PC-9 (cell line): ENCODE results near the gene MYO5B. TPM values are rescaled to one million over a fixed set of nuclear protein-coding genes. Genes with fewer than 3 reads are reported as not detected.

Experiments
- BruUV-seq: library from RNA; stranded (reverse); fragments of 400-500 nt; replicated peaks from 2 replicates; lab custom pipeline; 2021; lab: Mats Ljungman, UMichigan
- CTCF ChIA-PET: fragments of 300-600 bp; sonication (Branson Sonifier 250); formaldehyde crosslinking; loops from one replicate; lab custom pipeline; 2022; ENCODE audit warnings: antibody characterized with exemption; lab: Charles Lee
- POLR2A ChIA-PET: fragments of 300-600 bp; sonication (Branson Sonifier 250); formaldehyde crosslinking; loops from one replicate; lab custom pipeline; 2022; ENCODE audit warnings: antibody characterized with exemption; ENCODE audit not compliant: unreplicated experiment; lab: Charles Lee
- DNase-seq, 2 experiments: peaks; one replicate each; pipeline versions ENCODE4 v3.0.0 to v3.0.0-alpha.2; 2015 to 2022; ENCODE audit warnings: mixed read lengths in 1 of 2
- H2AFZ ChIP-seq: fragments of 200-600 bp; sonication (generic); 2 replicates; pipeline ENCODE4 v1.8.1; 2017; ENCODE audit warnings: antibody characterized with exemption
- H3F3A ChIP-seq: fragments of 200-600 bp; sonication (generic); 2 replicates; pipeline ENCODE4 v1.8.1; 2017; ENCODE audit warnings: antibody characterized with exemption, mild to moderate bottlenecking, low read depth; ENCODE audit not compliant: insufficient read depth
- H3K27ac ChIP-seq: fragments of 200-600 bp; sonication (generic); 2 replicates; pipeline ENCODE4 v1.6.1; 2016; ENCODE audit warnings: mixed run types
- H3K27me3 ChIP-seq: fragments of 200-600 bp; sonication (generic); 2 replicates; pipeline ENCODE4 v1.6.1; 2016; ENCODE audit warnings: low read depth, mixed run types; ENCODE audit not compliant: insufficient read depth
- H3K36me3 ChIP-seq: fragments of 200-600 bp; sonication (generic); 2 replicates; pipeline ENCODE4 v1.6.1; 2016; ENCODE audit warnings: low read depth, mixed run types
- H3K4me1 ChIP-seq: fragments of 200-600 bp; sonication (generic); replicated peaks from 2 replicates; pipeline ENCODE4 v1.6.1; 2016; ENCODE audit warnings: mixed run types; ENCODE audit not compliant: insufficient read depth
- H3K4me2 ChIP-seq: fragments of 200-600 bp; sonication (generic); 2 replicates; pipeline ENCODE4 v1.6.1; 2017; ENCODE audit warnings: mixed run types
- H3K4me3 ChIP-seq: fragments of 200-600 bp; sonication (generic); 2 replicates; pipeline ENCODE4 v1.6.1; 2016; ENCODE audit warnings: mixed run types
- H3K79me2 ChIP-seq: fragments of 200-600 bp; sonication (generic); 2 replicates; pipeline ENCODE4 v1.6.1; 2017; ENCODE audit warnings: low read depth, mixed run types
- H3K9me2 ChIP-seq: fragments of 200-600 bp; sonication (generic); 2 replicates; pipeline ENCODE4 v1.8.1; 2017; ENCODE audit warnings: mild to moderate bottlenecking; ENCODE audit not compliant: insufficient read depth
- H3K9me3 ChIP-seq: fragments of 200-600 bp; sonication (generic); 2 replicates; pipeline ENCODE4 v1.8.1; 2016; ENCODE audit warnings: low read depth; ENCODE audit not compliant: insufficient read depth
- H4K20me1 ChIP-seq: fragments of 200-600 bp; sonication (generic); 2 replicates; pipeline ENCODE4 v1.8.1; 2017; ENCODE audit not compliant: insufficient read depth
- CTCF ChIP-seq: fragments of 200-600 bp; sonication (generic); conservative IDR thresholded peaks from 2 replicates; pipeline ENCODE4 v1.6.1; 2017; ENCODE audit warnings: mixed run types, antibody characterized with exemption, mild to moderate bottlenecking, moderate library complexity
- EZH2 ChIP-seq: fragments of 200-600 bp; sonication (generic); IDR thresholded peaks from 2 replicates; pipeline ENCODE4 v1.8.0; 2017; ENCODE audit warnings: antibody characterized with exemption, low read depth
- intact Hi-C: fragments of 100-400 bp; cut with micrococcal nuclease; formaldehyde crosslinking; loops from one replicate; pipeline ENCODE4 v1.10.0; 2022; ENCODE audit not compliant: unreplicated experiment
- total RNA-seq: library from RNA; stranded (reverse); gene quantifications from 2 replicates; pipeline ENCODE4 v1.2.3, GENCODE V29; 2021

Gene MYO5B
- total RNA-seq, 1 experiment from 2014 or later: 25.4 TPM

DNA sequence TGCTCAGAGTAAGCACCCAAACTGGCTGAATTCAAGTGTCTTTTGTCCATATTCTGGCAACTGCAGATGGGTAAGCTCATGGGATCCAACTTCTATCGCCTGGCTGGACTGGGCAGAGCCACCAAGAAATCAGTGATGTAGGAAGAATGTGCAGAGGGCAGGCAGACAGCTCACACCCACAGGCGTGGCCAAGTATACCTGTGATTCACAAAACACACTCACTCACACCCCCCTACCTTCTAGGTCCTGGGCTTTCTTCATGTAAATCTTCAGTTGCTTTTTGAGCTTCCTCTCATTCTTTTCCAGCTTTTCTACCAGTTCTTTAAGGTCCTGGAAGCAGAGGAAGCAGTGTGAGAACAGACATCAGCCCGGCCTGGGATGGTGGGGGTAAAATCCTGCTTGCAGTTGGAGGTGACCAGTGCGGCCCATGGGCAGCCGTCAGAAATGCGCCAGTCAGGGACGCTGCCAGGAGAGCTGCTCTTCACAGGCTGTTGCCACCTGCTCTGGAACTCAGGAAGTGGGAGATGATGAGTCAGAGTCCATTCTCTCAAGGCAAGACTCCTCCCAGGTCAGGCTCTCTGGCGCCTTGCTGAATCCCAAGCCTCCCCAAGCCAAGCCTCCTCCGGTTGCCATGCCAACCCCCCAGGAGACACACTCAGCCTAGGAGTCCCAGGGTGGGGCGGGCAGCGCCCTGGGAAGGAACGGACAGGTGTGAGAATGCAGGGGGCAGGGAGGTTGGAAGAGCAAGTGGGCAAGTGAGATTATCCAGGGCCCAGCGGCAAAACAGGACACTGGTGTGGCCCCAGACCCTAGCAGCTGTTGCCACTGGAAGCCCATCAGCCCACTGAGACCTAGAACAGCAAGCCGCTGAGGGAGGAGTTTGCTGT is 345.4 kb downstream of the MYO5B start:
- peak overlapping the region; percentile 43 for H3K4me3 ChIP-seq
- H3K36me3 ChIP-seq: no peaks in the 10 kb centered on the region
- H3K9me3 ChIP-seq: no peaks in the 10 kb centered on the region
- TF ChIP-seq EZH2 (no peak), CTCF (no peak)
- H4K20me1 ChIP-seq: no peaks in the 10 kb centered on the region
- H3F3A ChIP-seq: peaks cover 26% of the 10 kb centered on the region
- peak overlapping the region; percentile 90 for H3K27ac ChIP-seq
- peak overlapping the region; percentile 79 for H3K4me2 ChIP-seq
- BruUV-seq: TSS peak; percentile 82
- peaks cover 29% of the 10 kb centered on the region for H3K4me1 ChIP-seq
- H3K9me2 ChIP-seq: no peaks in the 10 kb centered on the region
- ChIA-PET CTCF (interaction anchor here (0.6 to 1.6 kb wide), 2 partner anchors 9 to 1017 kb away, joined by 3 to 5 read pairs; no protein-coding TSS in a partner anchor), POLR2A (interaction anchor here (0.6 to 0.7 kb wide), 4 partner anchors 225 to 1029 kb away, joined by 3 to 5 read pairs (median 4); partner anchors contain the start of gene ME2)
- intact Hi-C loops: loop anchor here (2.0 to 5.0 kb wide), 2 partner anchors 37 to 287 kb away; partner anchors contain the start of genes ACAA2 and LIPG
- H3K27me3 ChIP-seq: no peaks in the 10 kb centered on the region
- no peaks in the 10 kb centered on the region for H3K79me2 ChIP-seq
- H2AFZ ChIP-seq: peak overlapping the region; percentile 62; the same call in 1 of the 2 replicates
- DNase-seq: peak; percentile 93 to 99

DNA sequence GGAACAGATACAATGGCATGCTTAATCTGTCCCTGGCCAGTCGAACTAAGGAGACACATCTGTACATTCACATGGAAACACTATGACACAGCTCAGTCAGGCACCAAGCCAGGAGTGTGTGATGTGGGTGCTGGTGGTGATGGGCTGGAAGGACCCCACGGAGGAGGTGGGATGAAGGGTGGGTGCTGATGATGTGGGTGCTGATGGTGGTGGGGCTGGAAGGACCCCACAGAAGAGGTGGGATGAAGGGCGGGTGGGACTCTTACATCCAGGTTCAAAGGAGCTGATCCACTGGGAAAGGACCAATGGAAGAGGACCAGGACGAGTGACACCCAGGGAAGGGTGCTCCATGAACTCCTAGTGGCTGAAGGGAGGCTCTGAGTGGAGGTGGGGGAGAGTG is 346.8 kb downstream of the MYO5B start:
- Histone ChIP-seq H3K9me3 (no peaks in the 10 kb centered on the region), H3K79me2 (no peaks in the 10 kb centered on the region), H3K9me2 (no peaks in the 10 kb centered on the region), H3K27ac (peak overlapping the region; percentile 90), H3K4me2 (peak overlapping the region; percentile 79), H3K4me1 (peaks cover 27% of the 10 kb centered on the region), H2AFZ (no peak overlapping the region), H3K4me3 (no peak overlapping the region), H3K27me3 (no peaks in the 10 kb centered on the region), H3K36me3 (no peaks in the 10 kb centered on the region), H3F3A (peaks cover 26% of the 10 kb centered on the region), H4K20me1 (no peaks in the 10 kb centered on the region)
- no peak for DNase-seq
- BruUV-seq: no TSS peak
- POLR2A ChIA-PET: no interaction called here
- CTCF ChIA-PET: no interaction called here
- intact Hi-C loops: loop anchor here (2.0 to 5.0 kb wide), 2 partner anchors 36 to 285 kb away; partner anchors contain the start of genes ACAA2 and LIPG
- TF ChIP-seq EZH2 (no peak), CTCF (no peak)

GRCh38 chr18:49847524-49847923 is 347.4 kb downstream of the MYO5B start:
- no peak overlapping the region for H3K4me2 ChIP-seq
- BruUV-seq: no TSS peak
- POLR2A ChIA-PET: no interaction called here

More at GRCh38 chr18:49847524-49847923, 347.4 kb downstream of the MYO5B start:
- Histone ChIP-seq H3F3A (peaks cover 26% of the 10 kb centered on the region), H3K27me3 (no peaks in the 10 kb centered on the region), H3K36me3 (no peaks in the 10 kb centered on the region), H2AFZ (no peak overlapping the region), H3K4me3 (no peak overlapping the region), H3K27ac (no peak overlapping the region), H3K9me2 (no peaks in the 10 kb centered on the region), H4K20me1 (no peaks in the 10 kb centered on the region), H3K4me1 (peaks cover 27% of the 10 kb centered on the region), H3K9me3 (no peaks in the 10 kb centered on the region), H3K79me2 (no peaks in the 10 kb centered on the region)
- no peak for DNase-seq
- no peak for TF ChIP-seq CTCF
- TF ChIP-seq EZH2: no peak
- intact Hi-C loops: loop anchor here (5.0 kb wide), 1 partner anchor 35 kb away; the partner anchor contains the start of gene ACAA2
- CTCF ChIA-PET: no interaction called here
